GM18858 (cell line): ENCODE data around the gene CPNE5.
"Not testable (repeated sequence)": the region's sequence is repeated elsewhere in the genome, so short reads cannot be mapped to it uniquely, and the experiment has no call there.

Experiments
- ATAC-seq: cut with Tn5 transposase; IDR thresholded peaks from one replicate; pipeline ENCODE4 v1.9.1; 2021; ENCODE audit not compliant: unreplicated experiment

CPNE5 gene

DNA sequence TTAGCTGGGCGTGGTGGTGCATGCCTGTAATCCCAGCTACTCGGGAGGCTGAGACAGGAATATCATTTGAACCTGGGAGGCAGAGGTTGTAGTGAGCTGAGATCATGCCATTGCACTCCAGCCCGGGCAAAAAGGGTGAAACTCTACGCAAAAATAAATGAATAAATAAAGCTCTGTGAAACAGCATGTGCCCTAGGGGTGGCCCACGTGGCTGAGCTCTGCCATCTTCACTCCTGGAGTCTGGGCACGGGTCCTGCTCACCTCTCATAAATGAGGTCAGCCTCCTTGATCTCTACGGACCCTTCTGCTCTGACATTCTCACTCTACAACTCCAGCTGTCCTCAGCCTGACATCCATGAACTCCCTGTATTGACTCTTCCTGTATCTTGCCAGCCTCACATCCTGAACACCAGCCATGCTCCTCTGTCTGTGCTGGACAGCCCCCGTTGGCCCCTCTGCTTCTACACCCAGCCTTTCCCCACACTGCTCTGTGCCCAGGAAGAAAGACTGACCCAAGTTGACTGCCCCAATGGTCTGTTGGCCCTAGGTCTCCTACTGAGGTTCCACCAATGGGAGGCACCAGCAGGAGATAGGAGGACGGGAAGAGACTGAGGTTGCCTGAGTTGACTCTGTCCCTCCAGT is 21.9 kb downstream of the CPNE5 start:
- no peak for ATAC-seq

DNA sequence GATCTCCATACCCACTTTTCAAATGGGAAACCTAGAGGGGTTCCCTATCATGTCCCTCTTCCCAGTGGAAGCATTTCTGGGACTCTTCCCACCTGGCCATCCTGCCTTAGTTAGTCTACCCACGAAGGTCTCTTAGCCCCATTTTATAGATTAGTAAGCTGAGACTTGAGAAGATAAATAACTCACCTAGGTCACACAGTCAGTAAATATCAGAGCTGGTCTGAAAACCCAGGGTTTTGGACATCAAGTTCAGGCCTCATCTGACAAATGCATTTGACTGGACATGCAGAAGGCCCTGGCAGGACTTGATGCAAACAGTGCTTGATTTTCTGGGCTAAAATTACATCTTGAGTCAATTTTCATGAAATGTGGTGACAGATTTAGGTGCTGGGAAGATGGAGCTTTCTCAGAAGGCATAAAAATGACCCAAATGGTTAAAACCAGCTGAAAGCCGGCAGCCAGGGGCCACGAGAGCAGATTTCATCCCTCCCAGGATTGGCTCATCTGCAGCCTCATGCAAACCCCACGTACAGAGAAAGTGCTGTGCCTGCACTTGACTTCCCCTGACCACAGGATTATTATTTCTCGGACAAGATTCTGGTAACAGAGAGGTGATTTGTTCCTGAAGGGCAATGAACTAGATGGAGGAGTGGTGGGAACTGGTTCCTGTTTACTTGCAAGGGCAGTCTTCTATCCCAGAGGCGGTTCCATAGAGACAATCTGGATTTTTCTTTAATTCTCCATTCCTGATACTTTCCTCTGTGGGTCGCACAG is 23.1 kb downstream of the CPNE5 start:
- ATAC-seq: no peak

DNA sequence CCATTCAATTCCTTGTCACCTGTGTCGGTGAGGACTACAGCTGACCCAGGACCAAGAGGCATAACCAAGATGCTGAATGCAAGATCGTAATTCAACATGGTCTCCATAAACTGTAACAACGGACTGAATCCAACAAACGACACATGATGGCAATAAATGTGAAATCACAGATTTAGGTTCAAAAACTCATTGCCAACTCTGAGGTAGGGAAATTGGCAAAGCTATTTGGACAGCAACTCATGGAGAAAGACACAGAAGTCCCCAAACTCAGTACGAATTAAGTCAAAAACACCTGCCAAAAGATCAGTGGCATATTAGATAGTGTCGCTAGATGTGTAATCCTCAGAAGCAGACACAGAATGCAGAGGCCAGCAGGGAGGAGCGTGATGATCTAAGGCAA is 25.0 kb downstream of the CPNE5 start:
- no peak for ATAC-seq

DNA sequence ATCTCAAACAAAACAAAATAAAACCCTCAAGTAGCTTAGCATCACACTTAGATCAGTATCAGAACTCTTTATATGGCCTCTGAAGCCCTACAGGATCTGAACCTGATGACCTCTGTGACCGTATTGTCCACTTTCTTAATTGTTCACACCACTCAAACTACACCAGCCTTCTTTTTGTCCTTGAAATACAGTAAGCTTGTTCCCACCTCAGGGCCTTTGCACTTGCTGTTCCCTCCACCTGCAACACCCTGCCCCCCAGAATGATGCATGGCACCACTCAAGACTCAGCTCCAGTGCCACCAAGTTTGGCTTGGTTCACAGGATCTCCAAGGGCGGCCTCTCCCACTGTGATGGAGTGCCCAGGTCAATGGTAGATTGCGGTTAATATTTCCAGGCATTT is 25.7 kb downstream of the CPNE5 start:
- ATAC-seq: no peak

DNA sequence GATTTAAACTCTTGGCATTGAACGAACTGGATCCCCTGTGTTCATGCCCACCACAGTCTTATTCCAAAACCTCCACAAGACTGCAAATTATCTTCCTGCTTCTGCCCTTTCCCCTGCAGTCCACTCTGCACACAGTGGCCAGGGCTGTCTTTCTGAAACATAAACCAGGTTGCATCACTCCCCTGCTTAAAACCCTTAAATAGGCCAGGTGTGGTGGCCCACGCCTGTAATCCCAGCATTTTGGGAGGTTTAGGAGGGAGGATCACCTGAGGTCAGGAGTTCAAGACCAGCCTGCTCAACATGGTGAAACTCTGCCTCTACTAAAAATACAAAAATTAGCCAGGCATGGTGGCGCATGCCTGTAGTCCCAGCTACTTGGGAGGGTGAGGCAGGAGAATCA is 26.2 kb downstream of the CPNE5 start:
- not testable (repeated sequence) for ATAC-seq

DNA sequence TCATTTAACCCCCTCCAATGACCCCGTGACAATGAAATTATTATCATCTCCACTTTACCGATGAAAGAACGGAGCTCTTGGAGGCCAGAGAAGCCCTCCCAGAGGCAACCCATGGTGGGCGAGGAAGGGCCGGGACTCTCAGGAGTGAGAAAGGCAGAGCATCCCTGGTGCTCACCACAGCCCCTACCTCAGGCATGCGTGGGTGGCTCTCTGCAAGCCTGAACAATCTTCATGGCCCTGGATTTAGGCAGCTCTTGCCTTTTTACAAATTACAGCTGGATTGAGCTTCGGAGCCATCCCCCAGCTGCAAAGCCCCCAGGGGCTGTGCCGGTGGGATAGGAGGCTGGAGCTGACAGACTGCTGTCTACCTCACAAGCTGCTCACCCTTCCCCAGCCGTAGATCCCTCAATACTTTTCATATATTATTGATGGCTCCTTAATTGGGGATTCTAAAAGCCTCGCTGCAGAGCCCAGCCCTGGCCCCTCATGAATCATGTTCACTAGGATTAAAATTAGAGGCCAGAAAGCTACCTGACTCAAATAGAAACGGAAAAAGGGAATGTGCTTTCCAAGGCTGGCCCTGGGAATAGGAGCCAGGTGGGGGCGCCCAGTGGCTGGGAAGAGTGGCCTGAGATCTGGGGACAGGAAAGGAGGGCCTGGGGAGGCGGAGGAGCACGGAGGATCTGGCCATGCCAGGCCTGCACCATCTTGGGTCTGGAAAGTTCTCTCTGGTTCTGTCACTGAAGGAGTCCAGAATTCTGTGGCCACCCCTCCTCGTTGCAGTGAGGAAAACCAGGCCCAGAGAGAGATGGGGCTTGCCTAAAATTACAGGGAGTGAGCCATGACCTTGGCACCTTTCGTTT is 29.1 kb downstream of the CPNE5 start:
- ATAC-seq: no peak

DNA sequence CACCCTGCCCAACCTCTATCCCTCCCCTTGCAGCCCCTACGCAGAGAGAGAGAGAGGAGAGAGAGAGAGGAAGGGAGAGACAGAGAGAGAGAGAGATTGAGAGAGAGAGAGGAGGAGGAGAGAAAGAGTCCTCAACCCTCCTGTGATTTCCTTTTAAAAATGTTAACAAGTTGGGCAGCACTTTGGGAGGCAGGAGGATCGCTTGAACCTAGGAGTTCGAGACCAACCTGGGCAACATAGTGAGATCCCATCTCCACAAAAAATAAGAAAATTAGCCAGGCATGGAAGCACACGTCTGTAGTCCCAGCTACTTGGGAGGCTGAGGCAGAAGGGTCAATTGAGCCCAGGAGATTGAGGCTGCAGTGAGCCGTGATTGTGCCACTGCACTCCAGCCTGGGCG is 30.1 kb downstream of the CPNE5 start:
- ATAC-seq: no peak

DNA sequence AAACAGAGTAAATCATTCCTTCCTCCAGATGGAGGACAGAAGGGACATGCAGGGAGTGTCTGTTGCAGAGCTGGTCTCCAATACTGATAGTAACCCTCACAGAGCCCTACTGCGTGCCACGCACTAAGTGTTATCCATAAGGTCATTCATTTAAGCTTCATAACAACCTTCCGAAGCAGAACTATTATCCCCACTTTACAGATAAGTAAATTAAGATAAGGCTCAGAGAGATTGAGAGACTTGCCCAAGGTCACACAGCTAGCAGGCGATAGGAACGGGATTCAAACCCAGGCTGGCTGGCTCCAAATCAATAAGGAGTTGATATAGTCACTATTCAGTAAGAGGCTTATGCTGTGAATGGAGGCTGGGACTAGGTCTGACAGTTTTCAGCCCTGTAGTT is 30.6 kb downstream of the CPNE5 start:
- ATAC-seq: no peak

DNA sequence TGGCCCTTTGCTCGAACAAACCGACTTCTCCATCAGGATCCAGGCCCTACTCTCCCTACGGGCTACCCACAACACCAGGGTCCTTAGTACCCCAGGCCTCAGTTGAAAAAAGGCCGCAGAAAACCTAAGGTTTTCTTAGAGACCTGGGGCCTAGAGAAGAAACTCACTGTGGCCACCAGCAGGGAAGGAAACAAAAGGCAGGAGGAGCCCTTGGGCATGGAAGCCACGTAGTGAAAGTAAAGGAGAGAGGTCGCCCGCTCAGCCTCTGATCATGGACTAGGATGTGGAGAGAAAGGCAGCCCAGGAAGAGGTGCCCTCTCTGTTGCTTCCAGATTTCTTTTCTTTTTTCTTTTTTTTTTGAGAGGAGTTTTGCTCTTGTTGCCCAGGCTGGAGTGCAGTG is 31.5 kb downstream of the CPNE5 start:
- ATAC-seq: no peak

DNA sequence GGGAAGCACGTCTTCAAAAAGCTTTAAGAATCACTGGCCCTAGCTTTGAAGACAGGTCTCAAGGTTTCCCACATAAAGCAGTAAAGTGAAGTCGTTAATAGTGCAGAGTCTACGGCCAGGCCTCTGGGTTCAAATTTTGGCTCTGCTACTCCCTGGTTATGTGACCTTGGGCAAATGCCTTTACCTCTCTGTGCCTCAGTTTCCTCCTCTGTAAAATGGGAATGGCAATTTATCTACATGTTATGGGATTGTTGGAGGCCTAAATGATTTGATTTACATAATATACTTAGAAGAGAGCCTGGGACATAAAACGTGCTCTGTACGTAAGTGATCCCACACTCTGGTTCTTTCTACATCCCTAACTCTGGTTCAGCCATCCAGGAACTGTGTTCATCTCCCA is 32.1 kb downstream of the CPNE5 start:
- no peak for ATAC-seq

DNA sequence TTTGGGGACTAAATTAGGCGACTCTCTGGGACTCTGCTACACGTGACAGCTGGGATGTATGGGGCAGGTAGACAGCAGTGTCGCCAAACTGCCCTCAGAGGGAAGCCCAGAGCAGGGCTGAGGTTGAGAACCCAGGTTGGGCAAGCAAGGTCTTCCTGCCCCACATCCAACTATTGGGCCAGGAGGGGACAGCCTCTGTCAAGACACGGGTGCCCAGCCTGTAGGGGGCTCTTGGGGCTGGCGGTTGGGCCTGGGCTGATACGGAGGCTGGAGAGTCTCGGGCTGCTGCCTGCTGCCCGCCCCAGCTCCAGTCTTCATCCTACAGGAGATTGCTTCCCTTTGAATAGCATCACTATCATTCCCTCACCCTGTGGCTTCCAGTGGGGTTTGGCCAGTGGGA is 33.3 kb downstream of the CPNE5 start:
- no peak for ATAC-seq

DNA sequence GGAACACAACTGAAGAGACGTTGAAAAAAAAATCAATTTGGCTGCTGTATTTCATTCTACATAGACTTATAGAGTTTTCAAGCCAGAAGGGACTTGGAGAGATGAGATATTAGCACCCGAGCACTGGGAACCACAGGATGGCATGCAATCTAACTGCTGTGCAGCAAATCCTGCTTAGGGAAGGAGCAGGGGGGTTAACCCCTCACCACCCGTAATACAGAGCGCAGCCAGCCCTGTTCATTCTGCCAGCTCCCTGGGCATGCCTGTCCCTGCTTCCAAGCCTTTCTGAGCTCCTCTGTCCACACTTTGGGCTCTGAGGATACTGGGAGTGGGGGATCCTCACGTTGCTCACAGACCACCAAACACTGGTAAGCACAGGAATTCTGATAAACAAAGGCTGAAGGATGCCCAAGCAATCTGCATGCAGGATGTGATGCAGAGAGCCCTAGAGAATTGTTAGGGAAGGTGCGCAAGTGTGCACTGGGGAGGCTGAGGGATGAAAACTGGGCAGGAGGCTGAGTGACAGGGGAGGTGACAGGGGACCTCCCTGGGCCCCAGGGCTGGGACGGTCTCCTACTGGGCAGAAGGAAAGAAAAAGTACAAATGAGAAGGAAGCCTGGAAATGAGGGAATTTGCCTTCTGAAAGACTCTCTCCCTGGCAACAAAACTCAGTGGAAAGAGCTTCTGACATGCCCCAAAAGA is 34.0 kb downstream of the CPNE5 start:
- ATAC-seq: no peak

DNA sequence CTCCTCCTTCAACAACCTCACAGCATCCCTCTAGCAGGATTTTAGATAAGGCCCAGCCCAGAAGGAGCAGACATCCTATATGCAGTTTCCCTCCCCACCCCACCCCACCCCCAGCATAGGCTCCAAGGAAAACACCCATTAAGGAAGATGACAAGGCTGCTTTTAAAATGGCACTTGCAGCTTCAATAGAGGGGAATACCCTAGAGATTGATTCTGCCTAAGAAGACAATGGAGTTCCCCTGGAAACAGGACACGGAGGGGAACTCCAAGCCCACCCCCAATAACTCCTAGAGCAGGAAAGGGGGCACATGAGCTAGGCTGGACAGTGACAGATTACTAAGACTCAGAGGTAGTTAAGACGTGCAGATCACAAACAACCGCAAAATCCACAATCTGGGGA is 34.7 kb downstream of the CPNE5 start:
- no peak for ATAC-seq

DNA sequence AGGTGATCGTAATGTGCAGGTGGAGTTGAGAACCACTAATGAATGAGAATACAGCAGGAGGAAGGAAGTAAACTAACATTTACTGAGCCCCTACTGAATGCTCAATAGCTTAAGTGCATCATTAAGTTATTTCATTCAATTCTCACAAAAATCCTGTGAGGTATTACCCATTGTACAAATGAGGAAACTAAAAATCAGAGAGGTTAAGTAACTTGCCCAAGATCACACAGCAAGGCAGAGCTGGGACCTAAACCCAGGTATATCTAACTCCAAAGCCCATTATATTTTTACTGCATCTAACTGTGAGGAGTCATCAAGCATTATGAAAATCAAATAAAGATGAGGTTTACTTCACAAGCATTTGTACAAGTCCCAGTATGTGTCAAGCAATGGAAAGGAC is 35.3 kb downstream of the CPNE5 start:
- ATAC-seq: no peak

DNA sequence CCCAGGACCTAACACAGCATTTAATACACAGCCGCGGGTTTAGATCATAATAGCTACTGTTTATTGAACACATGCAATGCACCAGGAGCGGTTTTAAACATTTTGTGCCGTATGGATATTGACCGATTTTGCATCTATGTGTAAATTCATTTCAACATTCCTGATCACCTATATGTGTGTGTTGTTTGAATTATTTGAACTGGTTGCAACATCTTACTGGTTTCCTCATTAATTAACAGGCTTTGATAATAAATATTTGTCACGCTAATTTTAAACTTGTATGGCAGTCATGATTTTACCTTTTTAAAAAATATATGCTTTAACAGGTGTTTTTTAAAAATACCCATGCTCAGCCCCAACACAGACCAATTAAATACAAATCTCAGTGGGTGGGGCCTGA is 35.8 kb downstream of the CPNE5 start:
- no peak for ATAC-seq

DNA sequence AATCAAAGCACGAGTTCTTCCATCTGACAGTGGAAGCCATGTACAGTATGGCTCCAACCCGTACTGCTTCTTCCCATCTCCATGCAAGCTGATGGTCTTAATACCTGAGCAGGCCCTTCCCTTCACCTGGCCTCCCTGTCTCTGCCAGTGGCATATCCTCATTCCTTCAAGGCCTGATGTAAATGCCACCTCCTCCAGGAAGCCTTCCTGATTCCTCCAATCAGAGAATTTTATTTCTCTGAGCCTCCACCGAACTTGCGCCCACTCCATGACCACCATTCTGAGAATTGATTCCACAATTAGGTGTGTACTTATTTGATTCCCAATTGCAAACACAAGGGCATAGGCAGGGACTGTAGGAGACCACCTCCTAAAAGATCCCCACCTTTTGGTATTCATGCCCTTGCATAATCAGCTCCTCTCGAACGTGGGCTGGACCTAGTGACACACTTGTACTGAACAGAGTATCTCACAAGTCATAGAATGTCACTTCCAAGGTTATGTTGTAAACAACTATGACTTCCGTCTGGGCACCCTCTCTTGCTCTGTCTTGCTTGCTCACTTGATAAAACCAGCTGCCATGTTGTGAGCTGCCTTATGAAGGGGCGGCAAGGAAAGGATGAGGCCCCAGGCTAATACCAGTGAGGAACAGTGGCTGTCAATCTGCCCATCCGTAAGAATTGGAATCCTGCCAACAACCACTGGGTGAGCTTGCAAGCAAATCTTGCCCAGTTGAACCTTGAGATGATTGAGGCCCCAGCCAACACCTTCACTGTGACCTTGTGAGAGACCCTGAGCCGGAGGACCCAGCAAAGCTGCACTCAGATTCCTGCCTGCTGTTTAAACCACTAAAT is 38.8 kb downstream of the CPNE5 start:
- ATAC-seq: no peak

DNA sequence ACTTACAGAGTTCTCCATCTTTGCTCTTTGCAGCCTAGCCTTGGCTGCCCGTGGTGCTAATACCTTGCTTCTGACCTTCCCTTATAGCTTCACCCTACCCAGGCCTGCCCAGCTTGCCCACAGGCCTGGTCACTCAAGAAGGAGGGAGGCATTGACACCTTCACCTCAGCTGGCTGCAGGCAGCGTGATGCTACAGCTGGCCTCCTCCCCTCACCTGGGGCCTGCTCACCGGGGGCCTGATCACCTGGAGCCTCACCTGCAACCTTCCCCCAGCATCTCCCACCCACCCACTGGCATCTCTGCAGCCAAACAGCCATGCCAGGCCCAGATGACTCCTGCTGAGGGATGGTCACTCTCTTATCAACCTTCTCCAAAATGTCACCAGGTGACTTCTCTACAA is 40.4 kb downstream of the CPNE5 start:
- no peak for ATAC-seq

DNA sequence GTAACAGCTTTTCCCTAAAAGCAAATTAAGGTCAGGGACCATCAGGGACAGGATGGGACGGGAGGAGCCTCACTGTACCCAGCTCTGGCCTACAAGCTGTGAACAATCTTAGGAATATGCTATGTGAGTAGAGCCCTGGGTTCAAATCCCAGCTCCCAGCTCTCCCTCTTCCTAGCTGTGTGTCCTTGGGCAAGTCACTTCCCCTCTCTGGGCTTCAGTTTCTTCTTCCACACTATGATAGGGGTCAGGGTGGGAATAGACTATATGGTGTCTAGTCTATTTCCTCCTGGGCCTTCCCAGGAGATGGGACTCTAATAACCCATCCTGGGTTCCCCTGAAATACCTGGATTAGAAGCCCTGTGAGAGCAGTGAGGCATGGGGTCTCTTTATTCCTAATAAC is 41.6 kb downstream of the CPNE5 start:
- no peak for ATAC-seq

DNA sequence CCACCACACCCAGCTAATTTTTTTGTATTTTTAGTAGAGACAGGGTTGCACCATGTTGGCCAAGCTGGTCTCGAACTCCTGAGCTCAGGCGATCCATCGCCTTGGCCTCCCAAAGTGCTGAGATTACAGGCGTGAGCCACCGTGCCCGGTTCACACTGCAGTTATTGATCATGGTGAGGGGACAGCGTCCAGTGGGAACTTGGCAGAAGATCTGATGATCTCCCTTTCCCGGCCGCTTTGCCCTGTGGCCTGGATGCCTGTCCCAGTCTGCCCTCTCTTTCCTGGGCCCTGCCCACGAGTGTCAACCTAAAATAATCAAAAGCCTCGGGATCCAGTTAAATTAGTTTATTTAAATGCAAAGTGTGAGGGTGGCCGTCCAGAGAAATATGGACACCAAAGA is 42.2 kb downstream of the CPNE5 start:
- no peak for ATAC-seq

DNA sequence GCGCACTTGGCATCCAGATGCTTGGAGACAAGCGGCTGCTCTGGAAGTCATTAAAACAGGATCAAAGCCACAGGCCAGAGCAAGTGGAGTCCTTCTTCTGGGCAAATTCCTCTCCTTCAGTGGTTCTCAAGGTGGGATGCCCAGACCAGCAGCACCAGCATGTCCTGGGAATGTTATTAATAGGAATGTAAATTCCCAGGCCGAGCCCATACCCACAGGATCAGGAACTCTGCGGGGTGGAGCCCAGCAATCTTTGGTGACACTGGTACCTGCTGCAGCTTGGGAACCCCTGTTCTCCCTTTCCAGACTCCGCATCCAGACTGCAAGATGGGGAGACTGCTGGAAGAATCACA is 44.6 kb downstream of the CPNE5 start:
- no peak for ATAC-seq
